ENCODE measurements around the gene SLC35G6. TPM values are rescaled to one million over a fixed set of nuclear protein-coding genes. Genes with fewer than 3 reads are reported as not detected.

SLC35G6 gene
- total RNA-seq, 1 donor = not detected

GRCh38 chr17:7496470-7497183, 15.4 kb downstream of the SLC35G6 start:
- TF ChIP-seq, protein P1, sequence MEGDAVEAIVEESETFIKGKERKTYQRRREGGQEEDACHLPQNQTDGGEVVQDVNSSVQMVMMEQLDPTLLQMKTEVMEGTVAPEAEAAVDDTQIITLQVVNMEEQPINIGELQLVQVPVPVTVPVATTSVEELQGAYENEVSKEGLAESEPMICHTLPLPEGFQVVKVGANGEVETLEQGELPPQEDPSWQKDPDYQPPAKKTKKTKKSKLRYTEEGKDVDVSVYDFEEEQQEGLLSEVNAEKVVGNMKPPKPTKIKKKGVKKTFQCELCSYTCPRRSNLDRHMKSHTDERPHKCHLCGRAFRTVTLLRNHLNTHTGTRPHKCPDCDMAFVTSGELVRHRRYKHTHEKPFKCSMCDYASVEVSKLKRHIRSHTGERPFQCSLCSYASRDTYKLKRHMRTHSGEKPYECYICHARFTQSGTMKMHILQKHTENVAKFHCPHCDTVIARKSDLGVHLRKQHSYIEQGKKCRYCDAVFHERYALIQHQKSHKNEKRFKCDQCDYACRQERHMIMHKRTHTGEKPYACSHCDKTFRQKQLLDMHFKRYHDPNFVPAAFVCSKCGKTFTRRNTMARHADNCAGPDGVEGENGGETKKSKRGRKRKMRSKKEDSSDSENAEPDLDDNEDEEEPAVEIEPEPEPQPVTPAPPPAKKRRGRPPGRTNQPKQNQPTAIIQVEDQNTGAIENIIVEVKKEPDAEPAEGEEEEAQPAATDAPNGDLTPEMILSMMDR (IDR thresholded peaks at IDR 0.05; ENCODE audit: insufficient read depth, low read length) = no peak
- DNase-seq (ENCODE audit: low read depth) = no peak
- H3K4me3 ChIP-seq (ENCODE audit: low read depth, low read length) = no peak overlapping the region

GRCh38 chr17:7497228-7497627, 16.0 kb downstream of the SLC35G6 start:
- no peak overlapping the region for H3K4me3 ChIP-seq (ENCODE audit: low read depth, low read length)
- TF ChIP-seq, protein P1 (IDR thresholded peaks at IDR 0.05; ENCODE audit: insufficient read depth, low read length) = no peak
- DNase-seq (ENCODE audit: low read depth) = no peak

- TF ChIP-seq, protein P1 (IDR thresholded peaks at IDR 0.05; ENCODE audit: insufficient read depth, low read length) = no peak
- DNase-seq (ENCODE audit: low read depth) = no peak
- no peak overlapping the region for H3K4me3 ChIP-seq (ENCODE audit: low read depth, low read length)
These were observed 16.4 kb downstream of the SLC35G6 start for GRCh38 chr17:7497636-7498035.

DNA sequence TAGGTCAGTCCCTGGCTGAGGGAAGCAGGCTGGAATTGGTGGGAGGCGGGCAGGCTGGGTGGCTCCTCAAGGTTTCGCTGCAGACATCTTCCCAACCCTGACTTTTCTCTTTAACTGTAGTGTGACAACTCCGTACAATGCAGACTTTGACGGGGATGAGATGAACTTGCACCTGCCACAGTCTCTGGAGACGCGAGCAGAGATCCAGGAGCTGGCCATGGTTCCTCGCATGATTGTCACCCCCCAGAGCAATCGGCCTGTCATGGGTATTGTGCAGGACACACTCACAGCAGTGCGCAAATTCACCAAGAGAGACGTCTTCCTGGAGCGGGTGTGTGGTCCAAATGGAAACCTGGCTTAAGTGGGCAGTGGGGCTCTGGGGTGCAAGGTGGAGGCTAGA, 17.9 kb downstream of the SLC35G6 start:
- DNase-seq (ENCODE audit: low read depth) = no peak
- TF ChIP-seq, protein P1 (IDR thresholded peaks at IDR 0.05; ENCODE audit: insufficient read depth, low read length) = no peak
- no peak overlapping the region for H3K4me3 ChIP-seq (ENCODE audit: low read depth, low read length)

- no peak for DNase-seq (ENCODE audit: low read depth)
- TF ChIP-seq, protein P1 (IDR thresholded peaks at IDR 0.05; ENCODE audit: insufficient read depth, low read length) = no peak
- no peak overlapping the region for H3K4me3 ChIP-seq (ENCODE audit: low read depth, low read length)
These were observed 20.5 kb downstream of the SLC35G6 start for GRCh38 chr17:7501729-7502128.

GRCh38 chr17:7502171-7502847, 21.1 kb downstream of the SLC35G6 start:
- DNase-seq (ENCODE audit: low read depth) = no peak
- TF ChIP-seq, protein P1 (IDR thresholded peaks at IDR 0.05; ENCODE audit: insufficient read depth, low read length) = no peak
- H3K4me3 ChIP-seq (ENCODE audit: low read depth, low read length) = no peak overlapping the region
